SKM-1 (cell line): ENCODE measurements around the gene ERAL1.
"Not testable (repeated sequence)": the region's sequence is repeated elsewhere in the genome, so short reads cannot be mapped to it uniquely, and the experiment has no call there.

ENCODE experiments used
- DNase-seq: peaks from one replicate; lab custom pipeline; 2025; ENCODE audit not compliant: unreplicated experiment; lab: John Stamatoyannopoulos, UW

The ERAL1 gene

DNA sequence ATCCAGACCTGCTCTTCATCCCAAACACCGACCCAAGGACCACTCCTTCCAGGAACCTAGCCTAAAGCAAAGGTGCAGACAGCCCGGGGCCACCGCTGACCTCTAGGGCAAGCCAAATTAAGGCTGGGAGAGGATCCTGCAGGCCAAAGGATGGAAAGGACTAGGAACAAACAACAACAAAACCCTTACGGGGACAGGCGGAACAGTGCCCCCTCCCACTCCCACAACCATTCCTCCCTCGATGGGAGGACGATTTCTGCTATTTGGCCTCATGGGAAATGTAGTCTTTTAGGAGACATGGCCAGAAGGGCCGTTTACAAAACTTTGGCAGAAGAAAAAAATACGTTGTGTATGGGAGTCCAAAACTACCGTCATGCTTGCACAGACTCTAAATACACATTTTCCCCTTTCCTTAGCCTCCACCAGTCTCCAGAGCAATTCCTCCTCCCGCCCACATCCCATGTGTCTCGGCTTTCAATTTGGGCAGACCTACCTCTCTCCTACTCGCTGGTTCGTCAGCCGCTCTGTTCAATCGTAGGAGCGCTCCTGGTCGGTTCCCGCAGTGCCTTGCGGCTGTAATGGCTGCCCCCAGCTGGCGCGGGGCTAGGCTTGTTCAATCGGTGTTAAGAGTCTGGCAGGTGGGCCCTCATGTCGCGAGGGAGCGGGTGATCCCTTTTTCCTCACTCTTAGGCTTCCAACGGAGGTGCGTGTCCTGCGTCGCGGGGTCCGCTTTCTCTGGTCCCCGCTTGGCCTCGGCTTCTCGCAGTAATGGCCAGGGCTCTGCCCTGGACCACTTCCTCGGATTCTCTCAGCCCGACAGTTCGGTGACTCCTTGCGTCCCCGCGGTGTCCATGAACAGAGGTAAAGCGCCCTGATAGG is at the start of gene ERAL1:
Gene ERAL1 (plus strand): TSS at position 560 of the 879 bp plus-strand sequence. CDS start 19 bp downstream, at position 579.
- peak; percentile 82 for DNase-seq

DNA sequence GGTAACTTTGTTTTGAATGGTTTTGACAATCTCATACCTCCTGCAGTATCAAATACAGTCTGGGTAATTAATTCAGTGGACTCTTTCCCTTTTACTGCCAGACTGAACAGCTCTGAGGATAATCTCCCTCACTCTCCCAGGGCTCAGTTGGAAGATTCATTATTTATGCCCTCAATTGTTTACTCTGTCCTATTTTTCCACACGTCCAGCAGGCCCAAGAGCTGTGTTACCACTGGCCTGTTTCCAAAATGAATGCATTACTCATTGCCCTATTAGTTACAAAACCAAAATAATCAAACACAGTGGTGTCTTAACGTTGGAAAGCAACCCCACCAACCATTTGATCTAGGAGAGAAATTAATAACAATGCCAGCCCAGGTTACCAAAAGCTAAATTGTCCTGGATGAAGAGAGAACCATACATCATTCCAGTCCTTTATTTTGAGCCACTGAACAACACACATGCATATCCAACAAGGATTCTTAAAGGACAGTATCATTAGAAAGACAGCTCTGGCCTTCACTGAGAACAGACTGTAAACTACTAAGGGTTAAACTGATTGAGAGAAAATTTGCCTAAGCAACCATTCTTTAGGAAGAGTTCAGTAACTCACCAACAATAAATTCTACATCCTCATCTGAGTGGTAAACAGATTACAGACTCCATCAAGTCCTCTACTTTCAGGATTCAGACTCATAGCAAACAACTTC is 46.7 kb upstream of the ERAL1 start:
- no peak for DNase-seq

DNA sequence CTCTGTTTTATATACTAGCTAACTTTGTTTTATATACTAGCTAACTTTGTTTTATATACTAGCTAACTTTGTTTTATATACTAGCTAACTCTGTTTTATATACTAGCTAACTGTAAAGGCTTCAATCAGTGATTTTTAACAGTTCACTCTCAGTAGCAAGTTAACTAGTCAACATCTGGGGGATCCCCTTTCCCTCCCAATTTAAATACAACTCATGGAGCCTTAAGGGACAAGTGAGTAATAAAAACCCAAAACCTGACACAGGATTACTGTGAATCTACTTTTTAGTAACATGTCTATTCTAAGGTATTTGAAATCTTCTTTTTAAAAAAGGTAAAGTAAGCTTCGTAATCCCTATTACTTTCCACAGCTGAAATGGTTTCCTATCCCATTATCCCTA is 44.4 kb upstream of the ERAL1 start:
- no peak for DNase-seq

DNA sequence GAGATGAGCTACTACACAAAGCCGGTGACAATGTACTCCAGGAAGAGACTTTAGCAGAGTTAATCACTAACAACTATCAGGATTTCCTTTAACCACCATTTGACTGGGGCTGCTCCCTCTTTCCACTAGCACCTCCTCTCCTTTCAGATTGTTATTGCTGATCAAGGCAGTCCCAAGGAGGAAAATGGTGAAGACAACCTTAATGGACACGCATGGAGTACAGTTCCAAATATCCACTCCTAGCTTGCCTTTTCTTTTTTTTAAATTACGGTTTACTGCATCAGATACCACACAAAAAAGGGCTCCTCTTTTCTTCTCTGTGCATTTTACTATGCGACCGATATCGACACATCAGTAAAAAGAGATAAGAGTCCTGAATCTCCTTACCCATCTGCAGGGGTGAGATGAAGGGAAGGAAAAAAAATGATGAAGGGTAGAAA is 43.1 kb upstream of the ERAL1 start:
- no peak for DNase-seq

DNA sequence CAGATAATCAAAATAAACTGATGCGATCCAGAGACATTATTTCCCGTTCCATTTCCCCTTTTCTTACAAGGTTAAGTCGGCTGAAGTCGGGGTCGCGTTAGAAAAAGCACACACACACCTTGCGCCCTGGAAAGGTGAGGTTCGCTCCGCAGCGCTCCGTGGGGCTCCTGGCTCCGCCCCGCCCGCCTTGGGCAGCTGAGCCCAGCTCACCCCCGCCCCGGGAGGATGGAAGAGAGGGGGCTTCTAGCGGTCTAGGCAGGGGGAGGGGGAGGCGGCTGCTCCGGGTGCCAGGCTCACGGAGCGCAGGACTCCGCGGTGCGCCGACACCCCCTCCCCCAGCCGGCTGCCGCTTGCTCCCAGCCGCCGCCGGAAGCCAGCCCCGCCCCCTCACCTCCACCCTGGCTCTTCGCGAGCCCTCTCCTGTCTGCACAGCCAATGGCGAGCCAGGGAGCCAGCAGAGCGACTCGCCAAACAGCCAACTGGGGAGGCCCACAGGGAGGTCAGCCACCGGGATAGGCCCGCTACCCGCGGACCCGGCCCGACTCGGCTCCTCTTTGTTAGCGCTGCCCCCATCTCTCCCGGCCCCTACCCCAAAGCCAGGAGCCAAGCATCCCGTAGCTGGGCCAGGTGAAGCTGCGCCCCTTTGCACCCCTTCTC is 42.6 kb upstream of the ERAL1 start:
- DNase-seq = peak; percentile 85

DNA sequence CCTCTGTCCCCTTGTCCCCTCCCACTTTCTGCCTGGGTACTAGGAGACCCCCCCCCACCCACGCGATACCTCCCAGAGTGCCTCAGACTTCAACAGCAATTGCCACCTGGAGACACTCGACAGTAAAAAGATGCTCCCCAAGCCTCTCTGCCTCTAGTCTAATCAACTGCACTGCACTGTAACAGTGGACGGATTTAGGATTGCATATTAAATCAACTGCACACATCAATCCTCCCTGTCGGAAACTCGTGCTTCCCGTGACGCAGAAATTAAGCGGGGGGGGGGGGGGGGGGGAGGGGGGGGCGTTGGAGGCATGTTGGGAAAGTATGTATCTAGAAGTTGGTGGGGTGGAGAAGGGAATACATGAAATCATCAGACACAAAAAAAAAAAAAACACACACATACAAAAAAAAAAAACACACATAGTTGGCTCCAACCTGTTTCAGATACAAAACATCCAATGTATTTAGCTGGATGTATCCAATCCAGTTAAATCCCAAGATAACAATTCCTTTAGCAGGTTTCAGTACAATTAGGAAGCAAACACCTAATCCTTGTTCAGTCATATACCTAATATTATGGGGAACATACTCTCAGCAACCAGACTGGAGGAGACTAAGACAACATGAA is 42.0 kb upstream of the ERAL1 start:
- DNase-seq = no peak

DNA sequence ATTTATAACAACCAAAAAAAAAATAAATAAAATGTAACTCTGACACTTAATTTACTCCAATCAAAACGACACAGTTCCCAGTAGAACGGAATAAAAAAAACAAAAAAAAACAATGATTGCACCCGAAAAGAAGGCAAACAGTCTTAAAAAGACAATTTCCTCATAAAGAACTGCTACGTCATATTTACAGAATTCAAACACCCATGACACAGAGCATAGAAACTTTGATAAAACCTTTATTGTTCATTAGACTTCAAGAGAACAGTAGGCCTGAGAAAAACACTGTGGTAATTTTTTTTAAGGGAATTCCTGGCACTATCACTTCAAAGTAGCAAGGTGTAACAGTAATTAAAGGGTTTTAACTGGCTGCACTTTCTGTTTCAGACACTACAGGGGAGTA is 38.3 kb upstream of the ERAL1 start:
- DNase-seq = no peak

DNA sequence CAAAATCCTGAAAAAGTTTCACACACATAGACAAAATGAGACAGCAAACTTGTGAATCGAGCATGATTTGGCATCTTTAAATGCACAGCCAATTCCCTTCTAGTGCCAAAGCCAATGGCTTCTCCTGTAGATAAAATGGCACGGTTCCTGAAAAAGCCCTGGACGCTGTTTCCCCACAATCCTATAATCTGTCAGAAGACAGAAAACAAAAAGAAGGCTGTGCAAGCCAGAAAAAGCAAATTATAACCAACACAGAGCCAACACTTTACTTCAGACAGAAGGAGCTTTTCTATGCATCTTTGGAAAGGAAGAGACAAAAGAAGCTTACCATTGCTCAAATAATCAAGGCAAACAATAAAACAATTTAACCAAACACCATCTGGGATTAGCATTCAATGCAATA is 36.0 kb upstream of the ERAL1 start:
- no peak for DNase-seq

DNA sequence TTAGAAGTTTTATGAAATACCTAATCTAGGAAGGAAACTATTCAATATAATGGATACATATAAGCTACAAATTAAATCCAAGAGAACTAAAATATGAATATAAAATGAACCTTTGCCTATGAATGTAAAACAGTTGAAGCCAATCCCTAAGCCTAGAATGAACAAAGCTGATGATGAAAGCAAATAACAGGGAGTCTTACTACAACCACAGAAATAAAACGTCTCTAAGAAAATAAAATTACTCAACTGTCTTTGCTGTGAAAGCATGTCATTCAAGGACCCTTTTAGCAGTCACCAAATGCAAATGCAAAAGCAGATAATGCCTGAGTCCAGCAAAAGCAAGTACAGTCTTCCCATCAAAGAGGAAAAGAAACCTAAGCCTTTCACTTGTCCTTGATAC is 35.2 kb upstream of the ERAL1 start:
- DNase-seq = no peak

DNA sequence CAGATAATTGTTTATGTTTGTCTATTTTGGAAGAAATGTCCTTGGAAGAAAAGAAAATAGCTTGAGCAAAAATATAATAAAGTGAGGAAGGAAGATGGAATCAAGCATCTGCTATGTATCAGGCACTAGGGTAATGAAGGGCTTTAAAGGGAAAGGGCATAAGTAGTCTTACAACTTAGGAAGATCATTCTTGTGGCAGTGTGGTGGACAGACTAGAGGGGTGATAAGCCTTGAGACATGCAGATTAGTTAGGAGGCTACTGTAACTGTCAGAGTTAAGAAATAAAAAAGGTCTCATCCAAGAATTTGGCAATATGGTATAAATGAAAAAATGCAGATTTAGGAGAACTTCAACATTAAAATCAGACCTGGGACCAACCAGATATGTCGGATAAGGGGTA is 27.1 kb upstream of the ERAL1 start:
- DNase-seq = no peak

DNA sequence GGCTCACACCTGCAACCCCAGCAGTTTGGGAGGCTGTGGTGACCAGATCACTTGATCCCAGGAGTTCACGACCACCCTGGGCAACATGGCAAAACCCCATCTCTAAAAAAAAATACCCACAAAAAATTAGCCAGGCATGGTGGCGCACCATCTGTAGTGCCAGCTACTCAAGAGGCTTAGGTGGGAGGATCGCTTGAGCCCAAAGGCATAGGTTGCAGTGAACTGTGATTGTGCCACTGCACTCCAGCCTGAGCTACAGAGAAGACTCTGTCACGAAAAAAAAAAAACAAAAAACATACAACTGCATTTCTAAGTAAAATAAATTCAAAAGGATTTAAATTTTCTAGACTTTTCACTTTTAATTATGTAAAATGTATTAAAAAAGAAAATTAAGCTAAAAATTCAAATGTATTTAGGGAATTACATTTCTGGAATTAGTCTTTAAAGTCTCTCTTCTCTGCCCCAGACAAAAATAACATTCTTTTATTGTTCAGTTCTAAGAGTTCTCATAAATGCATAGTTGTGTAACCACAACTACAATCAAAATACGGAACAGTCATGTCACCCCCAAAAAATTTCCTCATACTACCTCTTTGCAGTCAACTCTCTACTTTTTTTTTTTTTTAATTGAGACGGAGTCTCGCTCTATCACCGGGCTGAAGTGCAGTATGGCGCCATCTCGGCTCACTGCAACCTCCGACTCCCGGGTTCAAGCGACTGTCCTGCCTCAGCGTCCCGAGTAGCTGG is 26.3 kb upstream of the ERAL1 start:
- no peak for DNase-seq

DNA sequence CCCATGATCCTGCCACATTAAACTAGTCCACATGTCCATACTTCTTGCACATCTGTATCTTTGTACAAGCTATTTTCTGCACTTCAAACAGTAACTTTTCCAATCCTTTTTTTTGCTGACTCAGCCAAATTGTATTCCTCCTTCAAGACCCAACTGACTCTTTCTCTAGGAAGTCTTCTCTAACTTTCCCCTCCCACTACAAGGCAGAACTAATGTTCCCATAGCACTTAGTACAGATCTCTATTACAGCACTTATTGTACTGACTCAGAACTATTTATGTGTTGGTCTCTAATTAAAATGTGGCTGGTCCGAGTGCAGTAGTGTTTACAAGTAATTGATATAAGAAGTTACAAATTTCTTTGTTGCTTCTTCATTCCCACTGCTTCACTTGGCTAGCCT is 20.4 kb upstream of the ERAL1 start:
- DNase-seq = no peak

DNA sequence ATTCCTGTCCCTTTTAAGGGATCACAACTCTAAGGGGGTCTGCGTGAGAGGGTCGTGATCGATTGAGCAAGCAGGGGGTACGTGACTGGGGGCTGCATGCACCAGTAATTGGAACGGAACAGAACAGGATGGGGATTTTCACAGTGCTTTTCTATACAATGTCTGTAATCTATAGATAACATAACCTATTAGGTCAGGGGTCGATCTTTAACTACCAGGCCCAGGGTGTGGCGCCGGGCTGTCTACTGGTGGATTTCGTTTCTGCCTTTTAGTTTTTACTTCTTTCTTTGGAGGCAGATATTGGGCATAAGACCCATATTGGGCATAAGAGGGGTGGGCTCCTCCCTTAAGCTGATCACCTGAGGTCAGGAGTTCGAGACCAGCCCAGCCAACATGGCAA is 18.3 kb upstream of the ERAL1 start:
- DNase-seq = not testable (repeated sequence)

DNA sequence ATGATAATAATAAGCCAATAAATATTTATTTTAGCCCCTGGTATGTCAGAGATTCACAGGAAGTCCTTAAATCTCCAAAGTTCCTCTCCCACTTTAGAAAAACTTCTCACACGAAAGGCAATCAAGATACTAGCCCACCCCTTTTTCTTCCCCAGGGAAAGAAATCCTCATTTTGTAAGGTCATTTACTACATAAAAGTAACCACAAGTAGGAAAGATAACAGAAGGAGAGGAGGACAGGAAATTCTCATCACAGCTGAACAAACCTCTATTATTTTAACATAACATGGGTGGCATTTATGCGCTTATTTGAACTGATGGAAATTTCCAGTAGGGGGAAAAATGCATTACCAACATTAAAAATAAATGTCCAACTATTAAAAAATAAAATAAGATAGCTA is 15.6 kb upstream of the ERAL1 start:
- no peak for DNase-seq

DNA sequence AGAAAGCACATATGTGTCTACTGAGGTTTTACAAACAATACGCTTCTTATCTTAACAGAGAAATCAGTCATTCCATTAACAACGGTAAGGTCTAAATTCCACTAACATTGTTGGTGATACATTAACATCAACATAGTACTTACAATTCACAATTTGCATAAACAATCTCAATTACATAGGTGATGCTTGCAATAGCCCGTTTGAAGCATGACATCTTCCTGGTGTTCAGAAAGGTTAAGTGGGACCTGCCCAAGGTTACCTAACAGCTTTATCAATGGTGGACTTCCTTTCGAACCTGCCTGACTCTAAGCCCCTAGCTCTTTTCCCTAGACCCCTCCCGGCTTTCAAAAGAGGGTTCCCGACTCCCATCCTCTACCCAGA is 12.9 kb upstream of the ERAL1 start:
- no peak for DNase-seq

DNA sequence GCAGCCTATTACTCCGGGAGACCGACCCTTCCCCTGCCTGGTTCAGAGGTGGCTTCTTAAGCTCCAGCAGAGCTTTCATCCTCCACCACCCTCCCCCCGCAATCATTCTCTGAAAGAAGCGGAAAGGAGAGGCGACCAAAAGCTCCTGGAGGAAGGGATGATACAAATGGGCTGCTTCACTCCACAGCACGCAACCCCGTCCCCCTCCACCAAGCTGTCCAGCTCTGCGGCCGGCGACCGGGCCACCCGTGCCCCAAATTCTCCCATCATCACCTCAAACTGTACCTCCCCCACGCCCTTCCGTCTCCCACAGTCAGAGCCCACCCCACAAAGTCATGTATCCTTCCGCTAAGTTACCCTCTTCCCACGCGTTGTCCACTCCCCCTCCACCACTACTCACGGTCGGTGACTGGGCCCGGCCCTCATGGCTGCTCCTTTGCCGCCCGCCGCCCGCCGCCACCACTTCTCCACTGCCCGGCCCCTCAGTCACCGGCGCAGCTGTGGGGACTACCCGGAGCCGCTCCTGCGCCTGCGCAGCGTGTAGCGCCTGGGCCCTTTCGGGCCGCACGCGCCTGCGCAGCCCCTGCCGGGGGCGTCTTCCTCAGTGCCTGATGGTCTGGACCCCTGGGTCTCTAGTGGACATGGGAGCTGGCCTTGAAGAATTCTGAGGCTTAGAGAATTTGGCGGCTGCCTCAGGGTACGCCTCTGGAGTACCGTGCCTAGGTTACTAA is 12.4 kb upstream of the ERAL1 start, which contains the start of gene FAM222B:
Gene FAM222B (minus strand): TSS at position 509 of the 731 bp plus-strand sequence. CDS start 76,123 bp downstream, outside the sequence.
- peak; percentile 41 for DNase-seq

DNA sequence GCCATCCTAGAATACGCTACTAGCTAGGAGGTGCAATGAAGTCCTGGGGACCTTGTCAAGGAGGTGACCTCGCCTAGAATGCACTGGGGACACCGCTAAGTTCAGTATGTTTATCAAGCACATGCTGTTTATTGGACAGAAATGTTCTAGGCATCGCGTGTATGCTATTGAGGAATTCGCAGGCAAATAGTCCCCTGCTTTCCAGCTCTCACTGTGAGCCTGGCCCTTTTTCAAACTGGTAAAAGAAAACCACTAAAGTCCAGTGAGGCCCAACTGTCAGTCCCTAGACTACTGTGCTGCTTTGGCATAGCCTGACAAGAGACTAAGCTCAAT is 11.0 kb upstream of the ERAL1 start:
- DNase-seq = no peak

DNA sequence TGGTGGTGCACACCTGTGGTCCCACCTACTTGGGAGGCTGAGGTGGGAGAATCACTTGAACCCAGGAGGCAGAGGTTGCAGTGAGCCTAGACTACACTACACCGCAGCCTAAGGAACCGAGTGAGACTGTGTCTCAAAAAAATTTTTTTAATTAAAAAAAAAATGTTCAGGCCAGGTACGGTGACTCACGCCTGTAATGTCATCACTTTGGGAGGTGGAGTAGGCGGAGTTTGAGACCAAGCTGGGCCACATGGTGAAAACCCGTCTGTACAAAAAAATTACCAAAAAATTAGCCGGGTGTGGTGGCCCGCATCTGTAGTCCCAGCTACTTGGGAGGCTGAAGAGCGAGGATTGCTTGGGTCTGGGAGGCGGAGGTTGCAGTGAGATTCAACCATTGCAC is 8.6 kb upstream of the ERAL1 start:
- no peak for DNase-seq

DNA sequence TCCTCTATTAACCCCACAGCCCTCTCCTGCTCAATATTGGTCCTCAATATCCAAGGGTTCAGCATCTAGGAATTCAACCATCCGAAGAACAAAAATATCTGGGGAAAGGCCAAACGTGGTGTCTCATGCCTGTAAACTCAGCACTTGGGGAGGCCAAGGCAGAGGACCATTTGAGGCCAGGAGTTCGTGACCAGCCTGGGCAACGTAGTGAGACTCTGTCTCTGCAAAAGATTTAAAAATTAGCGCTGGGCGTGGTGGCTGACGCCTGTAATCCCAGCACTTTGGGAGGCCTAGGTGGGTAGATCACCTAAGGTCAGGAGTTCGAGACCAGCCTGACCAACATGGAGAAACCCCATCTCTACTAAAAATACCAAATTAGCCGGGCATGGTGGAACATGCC is 8.1 kb upstream of the ERAL1 start:
- not testable (repeated sequence) for DNase-seq

DNA sequence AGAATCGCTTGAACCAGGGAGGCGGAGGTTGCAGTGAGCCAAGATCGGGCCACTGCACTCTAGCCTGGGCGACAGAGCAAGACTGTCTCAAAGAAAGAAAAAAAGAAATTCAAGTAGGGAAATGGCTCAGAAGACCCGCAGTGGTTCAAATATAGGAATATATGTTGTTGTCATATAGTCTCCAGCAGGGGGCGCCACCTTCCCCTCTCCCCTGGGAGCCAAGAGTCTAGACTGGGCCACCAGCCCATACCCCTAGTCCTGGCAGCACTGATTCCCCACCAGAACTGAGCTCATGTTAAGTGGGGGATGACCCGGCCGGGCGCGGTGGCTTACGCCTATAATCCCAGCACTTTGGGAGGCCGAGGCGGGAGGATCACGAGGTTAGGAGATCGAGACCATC is 6.1 kb upstream of the ERAL1 start:
- peak; percentile 27 for DNase-seq
